Parathyroid adenoma (tissue), 2 donors: ENCODE measurements around the gene LRRC23.

Source experiments
- H2AFZ ChIP-seq: fragments of 300-600 bp; sonication (generic); one replicate; pipeline ENCODE4 v1.7.0; 2017; ENCODE audit warnings: antibody characterized with exemption, mild to moderate bottlenecking
- H3K27ac ChIP-seq: fragments of 300-600 bp; sonication (generic); one replicate; pipeline ENCODE4 v1.7.0; 2017
- H3K27me3 ChIP-seq: fragments of 300-600 bp; sonication (generic); one replicate; pipeline ENCODE4 v1.7.0; 2017; ENCODE audit warnings: low read length; ENCODE audit not compliant: control insufficient read depth, insufficient read depth
- H3K36me3 ChIP-seq: fragments of 300-600 bp; sonication (generic); one replicate; pipeline ENCODE4 v1.7.0; 2017; ENCODE audit warnings: low read length; ENCODE audit not compliant: control insufficient read depth, insufficient read depth
- H3K4me1 ChIP-seq: fragments of 300-600 bp; sonication (generic); one replicate; pipeline ENCODE4 v1.7.0; 2017; ENCODE audit warnings: control low read depth
- H3K4me2 ChIP-seq: fragments of 300-600 bp; sonication (generic); one replicate; pipeline ENCODE4 v1.7.0; 2017; ENCODE audit warnings: low read length
- H3K4me3 ChIP-seq: fragments of 300-600 bp; sonication (generic); one replicate; pipeline ENCODE4 v1.7.0; 2017; ENCODE audit warnings: low read depth, low read length
- H3K79me2 ChIP-seq: fragments of 300-600 bp; sonication (generic); one replicate; pipeline ENCODE4 v1.7.0; 2017; ENCODE audit warnings: control low read depth
- H3K9ac ChIP-seq: fragments of 300-600 bp; sonication (generic); one replicate; pipeline ENCODE4 v1.7.0; 2017; ENCODE audit warnings: mild to moderate bottlenecking
- H3K9me3 ChIP-seq: fragments of 300-600 bp; sonication (generic); one replicate; pipeline ENCODE4 v1.7.0; 2017; ENCODE audit warnings: low read length; ENCODE audit not compliant: control insufficient read depth
- TF ChIP-seq, protein P1 (sequence below): fragments of 300-600 bp; sonication (generic); IDR thresholded peaks from one replicate; pipeline ENCODE4 v1.7.0; 2017; ENCODE audit warnings: antibody characterized with exemption, mild to moderate bottlenecking
- donor health status: primary hyperparathyroidism.

LRRC23 gene

DNA sequence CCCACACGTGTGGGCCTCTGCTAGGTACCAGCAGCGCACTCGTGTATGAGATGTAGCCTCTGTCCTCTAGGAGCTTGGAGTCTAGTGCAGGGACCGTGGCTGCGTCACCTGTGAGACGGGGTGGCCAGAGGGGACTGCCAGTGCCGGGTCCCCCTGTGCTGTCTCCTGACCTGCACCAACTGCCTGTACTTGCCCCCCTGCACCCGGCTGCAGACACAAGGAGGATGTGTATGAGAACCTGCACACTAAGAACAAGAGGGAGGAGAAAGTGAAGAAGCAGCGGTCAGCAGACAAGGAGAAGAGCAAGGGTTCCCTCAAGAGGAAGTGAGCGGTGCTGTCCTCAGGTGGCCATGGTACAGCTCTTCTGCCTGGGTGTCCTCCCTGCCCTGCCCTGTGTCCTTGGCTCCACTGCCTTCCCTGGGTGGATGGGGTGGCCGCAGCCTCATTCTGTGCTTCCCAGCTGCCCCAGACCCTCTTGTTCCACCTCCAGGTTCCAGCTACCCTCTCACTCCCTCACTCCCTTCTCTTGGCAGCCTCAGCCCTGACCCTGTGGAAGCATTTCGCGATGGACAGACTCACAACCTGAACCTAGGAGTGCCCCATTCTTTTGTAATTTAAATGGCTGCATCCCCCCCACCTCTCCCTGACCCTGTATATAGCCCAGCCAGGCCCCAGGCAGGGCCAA lies 56.1 kb downstream of the LRRC23 start:
- Histone ChIP-seq H3K27ac (peak overlapping the region; percentile 98), H3K4me2 (peak overlapping the region; percentile 82), H3K4me1 (peaks cover 34% of the 10 kb centered on the region), H2AFZ (no peak overlapping the region), H3K36me3 (no peaks in the 10 kb centered on the region), H3K9me3 (no peaks in the 10 kb centered on the region), H3K79me2 (peaks cover 23% of the 10 kb centered on the region), H3K9ac (no peak overlapping the region), H3K27me3 (no peaks in the 10 kb centered on the region), H3K4me3 (peak overlapping the region; percentile 99)
- TF ChIP-seq, protein P1, sequence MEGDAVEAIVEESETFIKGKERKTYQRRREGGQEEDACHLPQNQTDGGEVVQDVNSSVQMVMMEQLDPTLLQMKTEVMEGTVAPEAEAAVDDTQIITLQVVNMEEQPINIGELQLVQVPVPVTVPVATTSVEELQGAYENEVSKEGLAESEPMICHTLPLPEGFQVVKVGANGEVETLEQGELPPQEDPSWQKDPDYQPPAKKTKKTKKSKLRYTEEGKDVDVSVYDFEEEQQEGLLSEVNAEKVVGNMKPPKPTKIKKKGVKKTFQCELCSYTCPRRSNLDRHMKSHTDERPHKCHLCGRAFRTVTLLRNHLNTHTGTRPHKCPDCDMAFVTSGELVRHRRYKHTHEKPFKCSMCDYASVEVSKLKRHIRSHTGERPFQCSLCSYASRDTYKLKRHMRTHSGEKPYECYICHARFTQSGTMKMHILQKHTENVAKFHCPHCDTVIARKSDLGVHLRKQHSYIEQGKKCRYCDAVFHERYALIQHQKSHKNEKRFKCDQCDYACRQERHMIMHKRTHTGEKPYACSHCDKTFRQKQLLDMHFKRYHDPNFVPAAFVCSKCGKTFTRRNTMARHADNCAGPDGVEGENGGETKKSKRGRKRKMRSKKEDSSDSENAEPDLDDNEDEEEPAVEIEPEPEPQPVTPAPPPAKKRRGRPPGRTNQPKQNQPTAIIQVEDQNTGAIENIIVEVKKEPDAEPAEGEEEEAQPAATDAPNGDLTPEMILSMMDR = no peak

DNA sequence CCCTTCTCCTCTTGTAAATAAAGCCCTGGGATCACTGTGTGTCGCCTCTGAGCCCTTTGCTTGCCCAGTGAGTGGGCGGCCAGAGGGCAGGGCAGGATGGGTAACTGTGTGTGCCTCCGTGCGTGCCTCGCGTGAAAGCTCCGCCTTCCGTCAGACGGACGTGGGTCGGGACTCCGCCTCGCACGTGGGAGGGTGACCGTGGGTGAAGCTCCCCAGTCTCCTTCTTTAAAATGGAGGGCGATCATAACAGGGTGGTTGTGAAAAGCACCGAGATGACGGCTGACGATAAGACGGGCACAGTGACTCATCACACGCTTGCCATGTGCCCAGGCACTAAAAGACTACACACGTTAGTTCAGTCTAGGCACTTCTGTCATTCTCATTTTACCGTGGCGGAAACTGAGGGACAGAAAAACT lies 56.7 kb downstream of the LRRC23 start:
- Histone ChIP-seq H3K4me1 (peaks cover 29% of the 10 kb centered on the region), H3K79me2 (peaks cover 25% of the 10 kb centered on the region), H3K27me3 (no peaks in the 10 kb centered on the region), H3K36me3 (no peaks in the 10 kb centered on the region), H3K4me2 (peak overlapping the region; percentile 82), H3K9me3 (no peaks in the 10 kb centered on the region), H3K9ac (no peak overlapping the region), H3K27ac (peak overlapping the region; percentile 98), H2AFZ (peak overlapping the region; percentile 94), H3K4me3 (peak overlapping the region; percentile 99)
- TF ChIP-seq, protein P1 = no peak

GRCh38 chr12:6961695-6962284 lies 57.2 kb downstream of the LRRC23 start:
- Histone ChIP-seq H3K27ac (peak overlapping the region; percentile 98), H3K4me1 (peaks cover 26% of the 10 kb centered on the region), H3K4me2 (peak overlapping the region; percentile 82), H3K9ac (no peak overlapping the region), H3K79me2 (peaks cover 30% of the 10 kb centered on the region), H3K27me3 (no peaks in the 10 kb centered on the region), H3K9me3 (no peaks in the 10 kb centered on the region), H3K4me3 (peak overlapping the region; percentile 99), H3K36me3 (no peaks in the 10 kb centered on the region), H2AFZ (peak overlapping the region; percentile 94)
- TF ChIP-seq, protein P1 = peak; percentile 51

- peak overlapping the region; percentile 82 for H3K4me2 ChIP-seq
- no peaks in the 10 kb centered on the region for H3K9me3 ChIP-seq
- TF ChIP-seq, protein P1 = no peak
- H3K27ac ChIP-seq = peak overlapping the region; percentile 98
- H3K4me1 ChIP-seq = peaks cover 21% of the 10 kb centered on the region
- peaks cover 34% of the 10 kb centered on the region for H3K79me2 ChIP-seq
- no peaks in the 10 kb centered on the region for H3K36me3 ChIP-seq
- H2AFZ ChIP-seq = peak overlapping the region; percentile 94
- peak overlapping the region; percentile 99 for H3K4me3 ChIP-seq
- H3K9ac ChIP-seq = peak overlapping the region; percentile 100
- H3K27me3 ChIP-seq = no peaks in the 10 kb centered on the region
These were observed 57.8 kb downstream of the LRRC23 start for GRCh38 chr12:6962285-6963015.
